Occipital lobe (tissue), 2 donors: Measurements from ENCODE around the gene ZC3H10. TPM values are rescaled to one million over a fixed set of nuclear protein-coding genes. Genes with fewer than 3 reads are reported as not detected.

Experiments
- DNase-seq: peaks from one replicate; lab custom pipeline; 2025; lab: John Stamatoyannopoulos, UW
- total RNA-seq: library from RNA; depleted of rRNA; stranded (reverse); fragments of >200 nt; gene quantifications from one replicate; pipeline ENCODE4 v1.2.3, GENCODE V29; 2014

ZC3H10 gene
- total RNA-seq, 1 donor from 2014 or later: 10.6 TPM

GRCh38 chr12:56127485-56127887 lies 9.4 kb downstream of the ZC3H10 start:
- DNase-seq: no peak

GRCh38 chr12:56127888-56128669 lies 10.0 kb downstream of the ZC3H10 start, which contains the start of gene ESYT1:
Gene ESYT1, plus strand, starts transcription at chr12:56128267. Its CDS starts 53 bp downstream, at chr12:56128320.
- peak; percentile 99 for DNase-seq

- DNase-seq: no peak
These were observed 10.7 kb downstream of the ZC3H10 start for GRCh38 chr12:56128670-56129205.

GRCh38 chr12:56129206-56129941 lies 11.3 kb downstream of the ZC3H10 start:
- peak; percentile 30 for DNase-seq

- DNase-seq: no peak
These were observed 12.0 kb downstream of the ZC3H10 start for GRCh38 chr12:56129942-56130495.

- DNase-seq: no peak
These were observed 12.8 kb downstream of the ZC3H10 start for GRCh38 chr12:56130876-56131275.

GRCh38 chr12:56134897-56135296 lies 16.8 kb downstream of the ZC3H10 start:
- DNase-seq: no peak

- DNase-seq: no peak
These were observed 19.9 kb downstream of the ZC3H10 start for GRCh38 chr12:56137853-56138571.

GRCh38 chr12:56141946-56142784 lies 24.1 kb downstream of the ZC3H10 start:
- no peak for DNase-seq

GRCh38 chr12:56143217-56143616 lies 25.2 kb downstream of the ZC3H10 start:
- no peak for DNase-seq

- no peak for DNase-seq
These were observed 25.8 kb downstream of the ZC3H10 start for GRCh38 chr12:56143870-56144269.

- DNase-seq: no peak
These were observed 27.2 kb downstream of the ZC3H10 start for GRCh38 chr12:56145217-56145616.

- no peak for DNase-seq
These were observed 28.7 kb downstream of the ZC3H10 start for GRCh38 chr12:56146492-56147460.

- DNase-seq: no peak
These were observed 32.5 kb downstream of the ZC3H10 start for GRCh38 chr12:56150563-56150962.

- DNase-seq: no peak
These were observed 33.6 kb downstream of the ZC3H10 start for GRCh38 chr12:56151672-56152131.

GRCh38 chr12:56152132-56152755 lies 34.2 kb downstream of the ZC3H10 start, which contains the start of gene MYL6B:
Gene MYL6B, plus strand, starts transcription at chr12:56152587. Its CDS starts 1,332 bp downstream, at chr12:56153919.
- DNase-seq: peak; percentile 81

- no peak for DNase-seq
These were observed 35.0 kb downstream of the ZC3H10 start for GRCh38 chr12:56152756-56153677.
